Uterus (tissue), 2 donors: ENCODE measurements around the gene KBTBD12.
A peak's percentile ranks its signal among the peaks of the same experiment; 100 is the strongest.

Source experiments
- CTCF ChIP-seq, 4 experiments: fragments of 200-600 bp in 2 of 4; fragments of 450-650 bp in 2 of 4; sonication (generic) in 2 of 4; IDR thresholded peaks; one replicate each; pipeline ENCODE4 v1.5.1; 2016 to 2019; ENCODE audit warnings: antibody characterized with exemption in 4 of 4, mild to moderate bottlenecking in 2 of 4, moderate library complexity in 1 of 4
- POLR2A ChIP-seq, 2 donors: fragments of 450-650 bp; IDR thresholded peaks; one replicate each; pipeline ENCODE4 v1.6.1; 2016; ENCODE audit warnings: antibody characterized with exemption in 2 of 2, mild to moderate bottlenecking in 1 of 2, moderate library complexity in 1 of 2

GRCh38 chr3:127959873-127960272 is 44.8 kb downstream of the KBTBD12 start:
- TF ChIP-seq CTCF (IDR thresholded peaks at IDR 0.05), result peak; percentile 22 to 56 (median 37)
- TF ChIP-seq POLR2A (IDR thresholded peaks at IDR 0.05), result no peak
